VCaP (cell line): ENCODE measurements around the gene A1CF.
"Not testable (repeated sequence)": the region's sequence is repeated elsewhere in the genome, so short reads cannot be mapped to it uniquely, and the experiment has no call there.

Source experiments
- H3K27ac ChIP-seq: fragments of 450-650 bp; 2 replicates; pipeline ENCODE4 v1.5.1; 2017
- TF ChIP-seq, protein P1 (sequence below): fragments of 450-650 bp; conservative IDR thresholded peaks from 2 replicates; pipeline ENCODE4 v1.5.1; 2017; ENCODE audit warnings: mild to moderate bottlenecking, moderate library complexity

The A1CF gene, protein sequence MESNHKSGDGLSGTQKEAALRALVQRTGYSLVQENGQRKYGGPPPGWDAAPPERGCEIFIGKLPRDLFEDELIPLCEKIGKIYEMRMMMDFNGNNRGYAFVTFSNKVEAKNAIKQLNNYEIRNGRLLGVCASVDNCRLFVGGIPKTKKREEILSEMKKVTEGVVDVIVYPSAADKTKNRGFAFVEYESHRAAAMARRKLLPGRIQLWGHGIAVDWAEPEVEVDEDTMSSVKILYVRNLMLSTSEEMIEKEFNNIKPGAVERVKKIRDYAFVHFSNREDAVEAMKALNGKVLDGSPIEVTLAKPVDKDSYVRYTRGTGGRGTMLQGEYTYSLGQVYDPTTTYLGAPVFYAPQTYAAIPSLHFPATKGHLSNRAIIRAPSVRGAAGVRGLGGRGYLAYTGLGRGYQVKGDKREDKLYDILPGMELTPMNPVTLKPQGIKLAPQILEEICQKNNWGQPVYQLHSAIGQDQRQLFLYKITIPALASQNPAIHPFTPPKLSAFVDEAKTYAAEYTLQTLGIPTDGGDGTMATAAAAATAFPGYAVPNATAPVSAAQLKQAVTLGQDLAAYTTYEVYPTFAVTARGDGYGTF

DNA sequence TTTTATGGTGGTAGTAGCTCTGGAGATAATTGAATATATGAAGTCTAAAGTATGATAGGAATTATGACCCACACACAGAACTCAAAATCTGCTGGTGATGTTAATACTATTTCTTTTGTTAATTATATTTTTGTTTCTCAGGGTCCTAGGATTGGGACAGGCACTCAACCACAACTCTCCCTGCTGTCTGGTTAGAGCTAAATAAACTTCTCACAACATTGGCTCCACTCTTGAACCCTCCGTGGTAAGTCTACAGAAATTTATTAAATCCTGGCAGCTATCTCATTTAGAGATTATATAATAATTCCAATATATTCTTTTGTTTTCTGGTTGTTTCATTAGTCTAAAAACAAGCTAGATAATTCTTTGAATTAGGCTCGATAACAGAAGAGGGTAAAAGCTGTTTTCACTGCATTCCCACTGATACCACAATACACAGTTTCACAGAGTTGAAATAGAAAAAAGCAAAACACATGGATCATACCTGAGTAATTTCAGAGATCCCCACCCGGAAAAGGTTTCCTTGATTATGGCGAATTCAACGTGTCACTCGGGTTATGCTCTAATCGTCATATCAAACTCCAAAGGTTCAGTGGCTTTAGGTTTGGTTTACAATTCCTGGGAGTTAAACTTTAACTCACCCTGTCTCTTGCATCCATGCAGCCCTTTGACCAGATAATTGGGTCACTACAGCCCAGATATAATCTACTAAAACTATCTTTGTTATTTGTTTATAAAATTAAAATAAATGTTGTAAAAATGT, at the start of gene A1CF:
A1CF (minus strand) TSS at position 531 of the 763 bp plus-strand sequence. CDS start 25,687 bp downstream, outside the sequence.
- TF ChIP-seq, protein P1, sequence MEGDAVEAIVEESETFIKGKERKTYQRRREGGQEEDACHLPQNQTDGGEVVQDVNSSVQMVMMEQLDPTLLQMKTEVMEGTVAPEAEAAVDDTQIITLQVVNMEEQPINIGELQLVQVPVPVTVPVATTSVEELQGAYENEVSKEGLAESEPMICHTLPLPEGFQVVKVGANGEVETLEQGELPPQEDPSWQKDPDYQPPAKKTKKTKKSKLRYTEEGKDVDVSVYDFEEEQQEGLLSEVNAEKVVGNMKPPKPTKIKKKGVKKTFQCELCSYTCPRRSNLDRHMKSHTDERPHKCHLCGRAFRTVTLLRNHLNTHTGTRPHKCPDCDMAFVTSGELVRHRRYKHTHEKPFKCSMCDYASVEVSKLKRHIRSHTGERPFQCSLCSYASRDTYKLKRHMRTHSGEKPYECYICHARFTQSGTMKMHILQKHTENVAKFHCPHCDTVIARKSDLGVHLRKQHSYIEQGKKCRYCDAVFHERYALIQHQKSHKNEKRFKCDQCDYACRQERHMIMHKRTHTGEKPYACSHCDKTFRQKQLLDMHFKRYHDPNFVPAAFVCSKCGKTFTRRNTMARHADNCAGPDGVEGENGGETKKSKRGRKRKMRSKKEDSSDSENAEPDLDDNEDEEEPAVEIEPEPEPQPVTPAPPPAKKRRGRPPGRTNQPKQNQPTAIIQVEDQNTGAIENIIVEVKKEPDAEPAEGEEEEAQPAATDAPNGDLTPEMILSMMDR: no peak

DNA sequence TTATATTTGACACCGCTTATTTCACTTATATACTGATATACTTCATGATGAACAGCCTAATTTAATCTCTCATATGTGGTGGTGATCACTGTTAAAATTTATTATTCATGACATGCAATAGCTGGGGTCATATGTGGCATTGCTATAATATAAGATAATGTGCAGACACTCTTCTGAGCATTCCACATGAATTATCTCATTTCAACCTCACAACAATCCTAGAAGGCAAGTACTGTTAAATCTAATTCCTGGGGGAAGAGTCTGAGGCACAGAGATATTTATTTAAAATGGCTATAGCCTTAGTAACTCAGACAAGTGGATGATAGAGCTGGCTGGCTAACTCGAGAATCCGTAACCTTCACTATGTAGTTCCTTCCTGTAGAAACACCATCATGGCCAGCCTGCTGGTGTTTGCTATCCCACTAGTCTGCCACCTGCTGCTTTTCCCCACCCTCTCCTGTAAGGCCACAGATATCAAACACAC, 46.6 kb upstream of the A1CF start:
- H3K27ac ChIP-seq: no peak overlapping the region
- TF ChIP-seq, protein P1: no peak

More for the DNA sequence above, at the start of gene A1CF:
- peak within 1 kb of the TSS; percentile 60 for H3K27ac ChIP-seq

DNA sequence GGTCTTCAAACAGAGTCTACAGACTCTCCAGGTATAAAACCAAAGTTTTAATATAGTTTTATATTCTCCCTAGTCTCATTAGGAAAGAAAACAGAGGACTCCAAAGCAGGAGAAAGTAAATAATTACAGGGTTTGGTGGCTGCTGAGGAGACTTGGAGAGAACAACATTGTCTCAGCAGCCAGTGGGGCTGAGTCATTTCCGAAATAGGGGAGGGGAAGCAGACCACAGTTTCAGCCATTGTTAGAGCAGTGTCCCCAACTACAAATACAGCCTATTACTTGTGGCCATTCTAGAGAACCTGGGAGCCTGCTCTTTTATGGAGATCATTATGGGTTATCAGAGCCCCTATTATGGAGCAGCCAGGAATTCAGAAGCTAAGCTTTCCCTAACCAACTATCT, 44.2 kb upstream of the A1CF start:
- no peak overlapping the region for H3K27ac ChIP-seq
- TF ChIP-seq, protein P1: no peak

DNA sequence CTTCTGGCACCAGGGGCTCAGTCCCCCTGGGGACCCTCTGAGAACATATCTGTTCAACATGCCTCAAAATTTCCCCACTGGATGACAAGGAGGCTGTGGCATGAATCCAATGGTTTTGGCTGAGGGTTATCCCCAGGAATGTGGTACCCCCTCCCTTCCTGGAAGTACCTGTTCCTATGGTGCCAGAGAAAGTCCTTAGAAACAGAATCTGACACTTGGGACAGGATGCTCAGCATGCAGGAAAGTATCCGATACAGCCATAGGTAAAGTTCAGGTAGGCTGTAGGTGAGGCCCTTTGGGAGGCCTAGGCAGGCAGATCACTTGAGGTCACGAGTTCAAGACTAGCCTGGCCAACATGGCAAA, 42.7 kb upstream of the A1CF start:
- TF ChIP-seq, protein P1: no peak
- H3K27ac ChIP-seq: no peak overlapping the region

DNA sequence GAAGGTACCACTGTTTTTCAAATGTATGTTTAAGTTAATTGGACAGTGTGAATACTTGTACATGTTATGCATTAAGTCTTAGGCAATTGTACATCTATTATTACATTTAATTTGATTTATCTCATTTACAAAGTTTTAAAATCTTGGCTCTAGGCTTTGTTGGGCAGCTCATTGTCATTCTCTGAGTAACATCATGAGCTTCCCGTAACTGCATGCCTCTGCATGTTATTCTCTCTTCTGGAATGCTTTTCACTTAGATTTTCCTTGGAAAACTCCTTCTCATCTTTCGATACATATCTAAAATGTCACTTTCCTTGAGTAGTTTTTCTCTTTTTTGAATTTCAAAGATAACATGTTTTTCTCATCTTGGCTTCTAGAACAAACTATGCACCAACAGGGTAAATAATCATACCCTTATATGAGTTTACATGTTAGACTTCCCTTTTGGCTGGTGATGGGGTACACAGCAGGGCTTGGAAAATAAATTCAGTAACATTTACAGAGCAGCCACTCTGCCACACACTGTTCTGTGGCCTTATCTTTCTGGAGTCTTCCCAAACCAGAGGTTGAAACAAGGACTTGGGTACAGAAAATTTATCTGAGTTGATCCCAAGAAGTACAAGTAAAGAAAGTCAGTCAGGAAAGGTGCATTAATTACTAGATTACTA, 42.2 kb upstream of the A1CF start:
- TF ChIP-seq, protein P1: no peak
- no peak overlapping the region for H3K27ac ChIP-seq

DNA sequence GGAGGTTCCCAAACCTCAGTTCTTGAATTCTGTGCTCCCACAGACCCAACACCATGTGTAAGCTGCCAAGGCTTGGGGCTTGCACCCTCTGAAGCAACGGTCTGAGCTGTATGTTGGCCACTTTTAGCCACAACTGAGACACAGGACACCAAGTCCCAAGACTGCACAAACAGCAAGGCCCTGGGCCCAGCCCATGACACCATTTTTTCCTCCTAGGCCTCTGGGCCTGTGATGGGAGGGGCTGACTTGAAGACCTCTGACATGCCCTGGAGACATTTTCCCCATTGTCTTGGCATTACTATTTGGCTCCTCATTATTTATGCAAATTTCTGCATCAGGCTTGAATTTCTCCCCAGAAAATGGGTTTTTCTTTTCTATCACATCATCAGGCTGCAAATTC, 38.0 kb upstream of the A1CF start:
- H3K27ac ChIP-seq: not testable (repeated sequence)

DNA sequence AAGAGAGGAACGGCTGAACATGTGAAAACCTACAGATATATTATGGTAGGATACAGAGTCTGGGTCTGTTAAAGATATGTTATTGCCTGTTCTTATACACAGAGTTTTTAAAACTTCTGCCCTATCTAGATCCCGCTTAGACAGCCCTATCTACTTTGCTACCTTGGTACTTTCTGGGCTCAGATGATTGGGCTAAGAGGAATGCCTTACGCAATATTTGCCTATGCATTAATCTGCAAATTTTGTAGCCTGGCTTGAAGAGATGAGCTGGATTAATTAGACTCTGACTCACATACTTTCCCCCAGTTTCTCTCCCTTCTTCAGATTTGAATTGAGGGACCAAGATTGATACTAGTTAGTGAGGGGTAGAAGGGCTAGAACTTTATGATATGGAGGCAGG, 33.6 kb upstream of the A1CF start:
- no peak overlapping the region for H3K27ac ChIP-seq
- TF ChIP-seq, protein P1: no peak
